Right atrium auricular region (tissue), 2 donors: ENCODE data around the gene CACNA2D1. TPM values are rescaled to one million over a fixed set of nuclear protein-coding genes. Genes with fewer than 3 reads are reported as not detected.

Experiments used
- DNase-seq: peaks from one replicate; pipeline ENCODE4 v3.0.0-alpha.2; 2019; ENCODE audit warnings: low spot score
- H3K27ac ChIP-seq, 2 donors: fragments of 200-600 bp; sonication (generic); 1 replicate in 1 of 2; 2 replicates in 1 of 2; pipeline ENCODE4 v1.5.1; 2016 to 2019
- H3K27me3 ChIP-seq, 2 donors: fragments of 200-600 bp; sonication (generic); one replicate each; pipeline versions ENCODE4 v1.5.1 to v1.6.0; 2017 to 2019
- H3K36me3 ChIP-seq: fragments of 200-600 bp; sonication (generic); one replicate; pipeline ENCODE4 v1.5.1; 2016
- H3K4me1 ChIP-seq, 2 donors: fragments of 200-600 bp; sonication (generic); one replicate each; pipeline versions ENCODE4 v1.5.1 to v1.6.0; 2017 to 2019
- H3K4me3 ChIP-seq, 2 donors: fragments of 200-600 bp; sonication (generic); 1 replicate in 1 of 2; 2 replicates in 1 of 2; pipeline ENCODE4 v1.5.1; 2017 to 2019; ENCODE audit warnings: mild to moderate bottlenecking in 1 of 2, moderate library complexity in 1 of 2
- H3K9me3 ChIP-seq, 2 donors: fragments of 200-600 bp; sonication (generic); one replicate each; pipeline ENCODE4 v1.5.1; 2019
- CTCF ChIP-seq, 2 donors: fragments of 200-600 bp; sonication (generic); IDR thresholded peaks; one replicate each; pipeline ENCODE4 v1.5.1; 2019; ENCODE audit warnings: antibody characterized with exemption in 2 of 2
- total RNA-seq, 2 donors: library from RNA; depleted of rRNA; stranded (reverse); fragments of >200 nt; gene quantifications; one replicate each; pipeline ENCODE4 v1.1.0, GENCODE V29; 2016

Gene CACNA2D1
- total RNA-seq, 2 donors from 2014 or later = 31.5 to 54.5 TPM

- H3K27ac ChIP-seq = no peak overlapping the region
- H3K36me3 ChIP-seq = no peaks in the 10 kb centered on the region
- no peaks in the 10 kb centered on the region for H3K4me1 ChIP-seq
- no peak for TF ChIP-seq CTCF (IDR thresholded peaks at IDR 0.05)
- no peak for DNase-seq
- no peak overlapping the region for H3K4me3 ChIP-seq
- no peaks in the 10 kb centered on the region for H3K27me3 ChIP-seq
- no peaks in the 10 kb centered on the region for H3K9me3 ChIP-seq
Measured at GRCh38 chr7:82156893-82157292, 286.7 kb downstream of the CACNA2D1 start.

- H3K27ac ChIP-seq = no peak overlapping the region
- TF ChIP-seq CTCF (IDR thresholded peaks at IDR 0.05) = no peak
- H3K36me3 ChIP-seq = no peaks in the 10 kb centered on the region
- no peak for DNase-seq
- no peaks in the 10 kb centered on the region for H3K9me3 ChIP-seq
- no peak overlapping the region for H3K4me3 ChIP-seq
- H3K27me3 ChIP-seq = no peaks in the 10 kb centered on the region
- no peaks in the 10 kb centered on the region for H3K4me1 ChIP-seq
Measured at GRCh38 chr7:82156168-82156567, 287.4 kb downstream of the CACNA2D1 start.

- no peaks in the 10 kb centered on the region for H3K4me1 ChIP-seq
- DNase-seq = no peak
Measured at GRCh38 chr7:82154728-82155127, 288.8 kb downstream of the CACNA2D1 start.

GRCh38 chr7:82153776-82154175 is 289.8 kb downstream of the CACNA2D1 start:
- Histone ChIP-seq H3K27me3 (no peaks in the 10 kb centered on the region), H3K4me1 (no peaks in the 10 kb centered on the region), H3K27ac (no peak overlapping the region), H3K4me3 (no peak overlapping the region), H3K9me3 (no peaks in the 10 kb centered on the region), H3K36me3 (no peaks in the 10 kb centered on the region)
- TF ChIP-seq CTCF (IDR thresholded peaks at IDR 0.05) = no peak
- no peak for DNase-seq

More at GRCh38 chr7:82154728-82155127, 288.8 kb downstream of the CACNA2D1 start:
- no peak overlapping the region for H3K4me3 ChIP-seq
- no peaks in the 10 kb centered on the region for H3K27me3 ChIP-seq
- H3K9me3 ChIP-seq = no peaks in the 10 kb centered on the region
- no peaks in the 10 kb centered on the region for H3K36me3 ChIP-seq
- TF ChIP-seq CTCF (IDR thresholded peaks at IDR 0.05) = no peak
- no peak overlapping the region for H3K27ac ChIP-seq

- Histone ChIP-seq H3K36me3 (no peaks in the 10 kb centered on the region), H3K4me3 (no peak overlapping the region), H3K27me3 (no peaks in the 10 kb centered on the region), H3K9me3 (no peaks in the 10 kb centered on the region), H3K4me1 (no peaks in the 10 kb centered on the region), H3K27ac (no peak overlapping the region)
- no peak for TF ChIP-seq CTCF (IDR thresholded peaks at IDR 0.05)
- DNase-seq = no peak
Measured at GRCh38 chr7:82152858-82153257, 290.7 kb downstream of the CACNA2D1 start.

GRCh38 chr7:82146491-82146890 is 297.1 kb downstream of the CACNA2D1 start:
- Histone ChIP-seq H3K9me3 (no peaks in the 10 kb centered on the region), H3K27ac (no peak overlapping the region), H3K4me3 (no peak overlapping the region), H3K36me3 (no peaks in the 10 kb centered on the region), H3K4me1 (no peaks in the 10 kb centered on the region), H3K27me3 (no peaks in the 10 kb centered on the region)
- TF ChIP-seq CTCF (IDR thresholded peaks at IDR 0.05) = no peak
- DNase-seq = no peak
